PC-9 (cell line): ENCODE data around the gene MT1B. TPM values are rescaled to one million over a fixed set of nuclear protein-coding genes. Genes with fewer than 3 reads are reported as not detected.

Experiments
- BruUV-seq: library from RNA; stranded (reverse); fragments of 400-500 nt; replicated peaks from 2 replicates; lab custom pipeline; 2021; lab: Mats Ljungman, UMichigan
- CTCF ChIA-PET: fragments of 300-600 bp; sonication (Branson Sonifier 250); formaldehyde crosslinking; loops from one replicate; lab custom pipeline; 2022; ENCODE audit warnings: antibody characterized with exemption; lab: Charles Lee
- POLR2A ChIA-PET: fragments of 300-600 bp; sonication (Branson Sonifier 250); formaldehyde crosslinking; loops from one replicate; lab custom pipeline; 2022; ENCODE audit warnings: antibody characterized with exemption; ENCODE audit not compliant: unreplicated experiment; lab: Charles Lee
- DNase-seq, 2 experiments: peaks; one replicate each; pipeline versions ENCODE4 v3.0.0 to v3.0.0-alpha.2; 2015 to 2022; ENCODE audit warnings: mixed read lengths in 1 of 2
- H2AFZ ChIP-seq: fragments of 200-600 bp; sonication (generic); 2 replicates; pipeline ENCODE4 v1.8.1; 2017; ENCODE audit warnings: antibody characterized with exemption
- H3F3A ChIP-seq: fragments of 200-600 bp; sonication (generic); 2 replicates; pipeline ENCODE4 v1.8.1; 2017; ENCODE audit warnings: antibody characterized with exemption, mild to moderate bottlenecking, low read depth; ENCODE audit not compliant: insufficient read depth
- H3K27ac ChIP-seq: fragments of 200-600 bp; sonication (generic); 2 replicates; pipeline ENCODE4 v1.6.1; 2016; ENCODE audit warnings: mixed run types
- H3K27me3 ChIP-seq: fragments of 200-600 bp; sonication (generic); 2 replicates; pipeline ENCODE4 v1.6.1; 2016; ENCODE audit warnings: low read depth, mixed run types; ENCODE audit not compliant: insufficient read depth
- H3K36me3 ChIP-seq: fragments of 200-600 bp; sonication (generic); 2 replicates; pipeline ENCODE4 v1.6.1; 2016; ENCODE audit warnings: low read depth, mixed run types
- H3K4me1 ChIP-seq: fragments of 200-600 bp; sonication (generic); replicated peaks from 2 replicates; pipeline ENCODE4 v1.6.1; 2016; ENCODE audit warnings: mixed run types; ENCODE audit not compliant: insufficient read depth
- H3K4me2 ChIP-seq: fragments of 200-600 bp; sonication (generic); 2 replicates; pipeline ENCODE4 v1.6.1; 2017; ENCODE audit warnings: mixed run types
- H3K4me3 ChIP-seq: fragments of 200-600 bp; sonication (generic); 2 replicates; pipeline ENCODE4 v1.6.1; 2016; ENCODE audit warnings: mixed run types
- H3K79me2 ChIP-seq: fragments of 200-600 bp; sonication (generic); 2 replicates; pipeline ENCODE4 v1.6.1; 2017; ENCODE audit warnings: low read depth, mixed run types
- H3K9me2 ChIP-seq: fragments of 200-600 bp; sonication (generic); 2 replicates; pipeline ENCODE4 v1.8.1; 2017; ENCODE audit warnings: mild to moderate bottlenecking; ENCODE audit not compliant: insufficient read depth
- H3K9me3 ChIP-seq: fragments of 200-600 bp; sonication (generic); 2 replicates; pipeline ENCODE4 v1.8.1; 2016; ENCODE audit warnings: low read depth; ENCODE audit not compliant: insufficient read depth
- H4K20me1 ChIP-seq: fragments of 200-600 bp; sonication (generic); 2 replicates; pipeline ENCODE4 v1.8.1; 2017; ENCODE audit not compliant: insufficient read depth
- EZH2 ChIP-seq: fragments of 200-600 bp; sonication (generic); IDR thresholded peaks from 2 replicates; pipeline ENCODE4 v1.8.0; 2017; ENCODE audit warnings: antibody characterized with exemption, low read depth
- intact Hi-C: fragments of 100-400 bp; cut with micrococcal nuclease; formaldehyde crosslinking; loops from one replicate; pipeline ENCODE4 v1.10.0; 2022; ENCODE audit not compliant: unreplicated experiment
- total RNA-seq: library from RNA; stranded (reverse); gene quantifications from 2 replicates; pipeline ENCODE4 v1.2.3, GENCODE V29; 2021
- TF ChIP-seq, protein P1 (sequence below): fragments of 200-600 bp; sonication (generic); conservative IDR thresholded peaks from 2 replicates; pipeline ENCODE4 v1.6.1; 2017; ENCODE audit warnings: mixed run types, antibody characterized with exemption, mild to moderate bottlenecking, moderate library complexity

The MT1B gene
- total RNA-seq, 1 experiment from 2014 or later: not detected

DNA sequence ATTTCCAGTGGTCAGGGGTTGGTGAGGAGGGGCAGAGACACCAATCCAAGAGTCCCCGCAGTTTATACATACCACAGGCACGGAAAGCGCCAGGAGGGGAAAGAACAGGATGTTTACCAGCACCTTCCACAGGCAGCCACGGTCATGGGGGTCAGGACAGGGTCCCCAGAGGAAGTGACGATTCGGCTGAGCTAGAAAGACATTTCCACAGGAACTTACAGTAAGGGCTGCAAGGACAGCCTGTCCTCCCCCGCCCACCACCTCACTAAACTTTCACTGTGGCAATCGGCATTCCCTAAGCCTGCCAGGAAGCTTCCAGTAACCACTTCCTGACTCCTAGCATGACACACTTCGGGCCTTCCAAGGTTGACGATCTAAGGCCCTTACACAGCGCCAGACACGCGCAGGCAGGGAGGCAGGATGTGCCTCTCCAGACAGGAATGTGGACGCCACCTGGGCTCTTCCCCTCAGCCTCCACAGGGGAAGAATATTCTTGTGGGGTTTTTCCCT, 44.5 kb upstream of the MT1B start:
- DNase-seq: peak; percentile 70 to 95
- intact Hi-C loops: loop anchor here (2.0 to 10.0 kb wide), 6 partner anchors 20 to 1135 kb away; partner anchors contain the start of gene MT1X
- Histone ChIP-seq H2AFZ (peak overlapping the region; percentile 18; the same call in 1 of the 2 replicates), H3K4me2 (peak overlapping the region; percentile 90), H3K27me3 (no peaks in the 10 kb centered on the region), H3K9me2 (no peaks in the 10 kb centered on the region), H3K79me2 (no peaks in the 10 kb centered on the region; the same call in 1 of the 2 replicates), H3K4me3 (peak overlapping the region; percentile 90; the same call in 1 of the 2 replicates), H3F3A (peaks cover 62% of the 10 kb centered on the region), H3K4me1 (peaks cover 77% of the 10 kb centered on the region), H4K20me1 (no peaks in the 10 kb centered on the region), H3K27ac (peak overlapping the region; percentile 95), H3K9me3 (no peaks in the 10 kb centered on the region), H3K36me3 (no peaks in the 10 kb centered on the region)
- no TSS peak for BruUV-seq
- CTCF ChIA-PET: interaction anchor here (1.1 to 1.6 kb wide), 2 partner anchors 36 to 95 kb away, joined by 3 to 5 read pairs; no protein-coding TSS in a partner anchor
- TF ChIP-seq EZH2: no peak
- TF ChIP-seq, protein P1, sequence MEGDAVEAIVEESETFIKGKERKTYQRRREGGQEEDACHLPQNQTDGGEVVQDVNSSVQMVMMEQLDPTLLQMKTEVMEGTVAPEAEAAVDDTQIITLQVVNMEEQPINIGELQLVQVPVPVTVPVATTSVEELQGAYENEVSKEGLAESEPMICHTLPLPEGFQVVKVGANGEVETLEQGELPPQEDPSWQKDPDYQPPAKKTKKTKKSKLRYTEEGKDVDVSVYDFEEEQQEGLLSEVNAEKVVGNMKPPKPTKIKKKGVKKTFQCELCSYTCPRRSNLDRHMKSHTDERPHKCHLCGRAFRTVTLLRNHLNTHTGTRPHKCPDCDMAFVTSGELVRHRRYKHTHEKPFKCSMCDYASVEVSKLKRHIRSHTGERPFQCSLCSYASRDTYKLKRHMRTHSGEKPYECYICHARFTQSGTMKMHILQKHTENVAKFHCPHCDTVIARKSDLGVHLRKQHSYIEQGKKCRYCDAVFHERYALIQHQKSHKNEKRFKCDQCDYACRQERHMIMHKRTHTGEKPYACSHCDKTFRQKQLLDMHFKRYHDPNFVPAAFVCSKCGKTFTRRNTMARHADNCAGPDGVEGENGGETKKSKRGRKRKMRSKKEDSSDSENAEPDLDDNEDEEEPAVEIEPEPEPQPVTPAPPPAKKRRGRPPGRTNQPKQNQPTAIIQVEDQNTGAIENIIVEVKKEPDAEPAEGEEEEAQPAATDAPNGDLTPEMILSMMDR: no peak
- POLR2A ChIA-PET: interaction anchor here (0.6 kb wide), 3 partner anchors 50 to 1138 kb away, joined by 3 to 9 read pairs (median 3); no protein-coding TSS in a partner anchor

- Histone ChIP-seq H2AFZ (no peak overlapping the region), H3K4me3 (peak overlapping the region; percentile 90), H4K20me1 (no peaks in the 10 kb centered on the region), H3K9me2 (no peaks in the 10 kb centered on the region), H3K4me1 (peaks cover 82% of the 10 kb centered on the region), H3K9me3 (no peaks in the 10 kb centered on the region), H3K27ac (peak overlapping the region; percentile 95), H3K36me3 (no peaks in the 10 kb centered on the region), H3F3A (peaks cover 62% of the 10 kb centered on the region), H3K27me3 (no peaks in the 10 kb centered on the region), H3K79me2 (no peaks in the 10 kb centered on the region; the same call in 1 of the 2 replicates), H3K4me2 (peak overlapping the region; percentile 90)
- ChIA-PET POLR2A (no interaction called here), CTCF (no interaction called here)
- TSS peak; percentile 64 for BruUV-seq
- intact Hi-C loops: loop anchor here (1.0 to 10.0 kb wide), 7 partner anchors 19 to 1135 kb away; partner anchors contain the start of gene MT1X
- TF ChIP-seq, protein P1: no peak
- no peak for TF ChIP-seq EZH2
- no peak for DNase-seq
Observed at GRCh38 chr16:56607675-56608042, 44.0 kb upstream of the MT1B start.

DNA sequence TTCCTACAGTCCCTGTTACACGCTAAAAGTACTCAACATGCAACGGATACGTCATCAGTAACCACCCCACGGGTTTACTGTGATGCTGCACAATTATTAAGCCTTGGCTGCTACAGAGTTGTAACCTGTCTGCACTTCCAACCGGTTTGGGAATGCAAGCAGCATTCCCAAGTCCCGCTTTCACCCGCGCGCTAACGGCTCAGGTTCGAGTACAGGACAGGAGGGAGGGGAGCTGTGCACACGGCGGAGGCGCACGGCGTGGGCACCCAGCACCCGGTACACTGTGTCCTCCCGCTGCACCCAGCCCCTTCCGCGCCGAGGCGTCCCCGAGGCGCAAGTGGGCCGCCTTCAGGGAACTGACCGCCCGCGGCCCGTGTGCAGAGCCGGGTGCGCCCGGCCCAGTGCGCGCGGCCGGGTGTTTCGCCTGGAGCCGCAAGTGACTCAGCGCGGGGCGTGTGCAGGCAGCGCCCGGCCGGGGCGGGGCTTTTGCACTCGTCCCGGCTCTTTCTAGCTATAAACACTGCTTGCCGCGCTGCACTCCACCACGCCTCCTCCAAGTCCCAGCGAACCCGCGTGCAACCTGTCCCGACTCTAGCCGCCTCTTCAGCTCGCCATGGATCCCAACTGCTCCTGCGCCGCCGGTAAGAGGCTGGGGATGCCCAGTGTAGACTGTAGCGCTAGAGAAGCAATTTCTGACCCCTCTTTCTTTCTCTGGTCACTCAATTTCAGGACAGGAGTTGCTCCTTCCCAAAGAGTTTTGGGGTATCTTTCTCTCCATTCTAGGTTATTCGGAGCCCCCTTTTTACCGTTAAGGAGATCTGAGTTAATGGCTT, 43.4 kb upstream of the MT1B start, which contains the start of gene MT2A:
Gene MT2A (plus strand): TSS at position 542 of the 833 bp plus-strand sequence. CDS start 72 bp downstream, at position 614.
- H3F3A ChIP-seq: peaks cover 62% of the 10 kb centered on the region
- H3K27me3 ChIP-seq: no peaks in the 10 kb centered on the region
- H3K9me3 ChIP-seq: no peaks in the 10 kb centered on the region
- H3K4me1 ChIP-seq: peaks cover 88% of the 10 kb centered on the region
- H4K20me1 ChIP-seq: no peaks in the 10 kb centered on the region
- BruUV-seq: no TSS peak
- no peaks in the 10 kb centered on the region for H3K36me3 ChIP-seq
- intact Hi-C loops: loop anchor here (1.0 to 10.0 kb wide), 3 partner anchors 35 to 1136 kb away; no protein-coding TSS in a partner anchor
- H3K9me2 ChIP-seq: no peaks in the 10 kb centered on the region
- CTCF ChIA-PET: interaction anchor here (0.6 to 0.9 kb wide), 3 partner anchors 32 to 485 kb away, joined by 3 read pairs; no protein-coding TSS in a partner anchor
- no peaks in the 10 kb centered on the region; the same call in 1 of the 2 replicates for H3K79me2 ChIP-seq
- POLR2A ChIA-PET: interaction anchor here (0.5 to 0.9 kb wide), 4 partner anchors 12 to 117 kb away, joined by 3 to 4 read pairs (median 4); partner anchors contain the start of gene MT1F
- TF ChIP-seq, protein P1: no peak
- TF ChIP-seq EZH2: no peak
- H3K27ac ChIP-seq: peak within 1 kb of the TSS; percentile 95
- H3K4me2 ChIP-seq: peak within 1 kb of the TSS; percentile 90
- DNase-seq: peak; percentile 89 to 91
- H2AFZ ChIP-seq: peak within 1 kb of the TSS; percentile 66; the same call in 1 of the 2 replicates
- H3K4me3 ChIP-seq: peak within 1 kb of the TSS; percentile 90
